GM10266 (cell line): Measurements from ENCODE around the gene ATF6B.

Experiments
- DNase-seq: peaks from one replicate; pipeline ENCODE4 v3.0.0; 2012; ENCODE audit errors: extremely low spot score
- CTCF ChIP-seq: IDR thresholded peaks from 2 replicates; pipeline ENCODE4 v1.5.1; 2012; ENCODE audit warnings: mild to moderate bottlenecking, low read depth; ENCODE audit not compliant: control insufficient read depth, insufficient read depth; ENCODE audit errors: missing control alignments

ATF6B gene

GRCh38 chr6:32127409-32127716 lies 683 bp downstream of the ATF6B start:
- TF ChIP-seq CTCF: no peak
- DNase-seq: no peak

- no peak for TF ChIP-seq CTCF
- DNase-seq: no peak
Measured at GRCh38 chr6:32126880-32127279, 1.2 kb downstream of the ATF6B start.

GRCh38 chr6:32123681-32124080 lies 4.4 kb downstream of the ATF6B start:
- no peak for TF ChIP-seq CTCF
- DNase-seq: no peak

GRCh38 chr6:32120573-32121059 lies 7.4 kb downstream of the ATF6B start:
- TF ChIP-seq CTCF: no peak
- DNase-seq: no peak

GRCh38 chr6:32118782-32119628 lies 9.0 kb downstream of the ATF6B start:
- DNase-seq: peak; percentile 75
- peak; percentile 91 for TF ChIP-seq CTCF

GRCh38 chr6:32117461-32117860 lies 10.6 kb downstream of the ATF6B start:
- no peak for TF ChIP-seq CTCF
- DNase-seq: no peak

GRCh38 chr6:32116674-32117073 lies 11.4 kb downstream of the ATF6B start:
- peak; percentile 23 for TF ChIP-seq CTCF
- DNase-seq: no peak
